MCF 10A (cell line): ENCODE results near the gene FAHD1. TPM values are rescaled to one million over a fixed set of nuclear protein-coding genes. Genes with fewer than 3 reads are reported as not detected.

Source experiments
- BruUV-seq: library from RNA; stranded (reverse); fragments of 400-500 nt; replicated peaks from 2 replicates; lab custom pipeline; 2021; lab: Mats Ljungman, UMichigan
- CTCF ChIA-PET: fragments of 300-600 bp; sonication (Branson Sonifier 250); formaldehyde crosslinking; extraction: SDS; loops from one replicate; lab custom pipeline; 2021; ENCODE audit warnings: antibody characterized with exemption, inconsistent platforms; lab: Yijun Ruan, JAX
- POLR2A ChIA-PET: fragments of 300-600, 350-650 bp; sonication (Branson Sonifier 250); formaldehyde crosslinking; extraction: SDS; loops from one replicate; lab custom pipeline; 2020; ENCODE audit warnings: antibody characterized with exemption, inconsistent platforms; lab: Yijun Ruan, JAX
- DNase-seq: peaks from one replicate; pipeline ENCODE4 v3.0.0-alpha.2; 2018; ENCODE audit not compliant: unreplicated experiment
- H3K27ac Mint-ChIP-seq: one replicate; pipeline ENCODE4 v1.8.0; 2022; ENCODE audit warnings: mild to moderate bottlenecking, low read depth, mixed read lengths; ENCODE audit not compliant: unreplicated experiment
- H3K27me3 Mint-ChIP-seq: one replicate; pipeline ENCODE4 v1.8.0; 2022; ENCODE audit warnings: mixed read lengths; ENCODE audit not compliant: insufficient read depth, unreplicated experiment
- H3K36me3 Mint-ChIP-seq: one replicate; pipeline ENCODE4 v1.8.0; 2022; ENCODE audit warnings: mild to moderate bottlenecking, moderate library complexity, mixed read lengths; ENCODE audit not compliant: insufficient read depth, unreplicated experiment
- H3K4me1 Mint-ChIP-seq: one replicate; pipeline ENCODE4 v1.8.0; 2022; ENCODE audit warnings: mixed read lengths; ENCODE audit not compliant: insufficient read depth, unreplicated experiment
- H3K4me3 Mint-ChIP-seq: one replicate; pipeline ENCODE4 v1.8.0; 2022; ENCODE audit warnings: mild to moderate bottlenecking, moderate library complexity, mixed read lengths; ENCODE audit not compliant: unreplicated experiment
- H3K9me3 Mint-ChIP-seq: one replicate; pipeline ENCODE4 v1.8.0; 2022; ENCODE audit warnings: mixed read lengths; ENCODE audit not compliant: unreplicated experiment
- intact Hi-C: fragments of 100-400 bp; cut with micrococcal nuclease; formaldehyde crosslinking; loops from 2 replicates; pipeline ENCODE4 v1.14.1; 2022
- total RNA-seq: library from RNA; stranded (reverse); gene quantifications from 2 replicates; pipeline ENCODE4 v1.2.3, GENCODE V29; 2022
- TF ChIP-seq, protein P1 (sequence below): fragments of 200-600 bp; IDR thresholded peaks from one replicate; pipeline ENCODE4 v1.8.0; 2022; ENCODE audit warnings: antibody characterized with exemption, mild to moderate bottlenecking; ENCODE audit not compliant: unreplicated experiment

FAHD1 gene
- total RNA-seq, 1 experiment from 2014 or later = 21.4 TPM

DNA sequence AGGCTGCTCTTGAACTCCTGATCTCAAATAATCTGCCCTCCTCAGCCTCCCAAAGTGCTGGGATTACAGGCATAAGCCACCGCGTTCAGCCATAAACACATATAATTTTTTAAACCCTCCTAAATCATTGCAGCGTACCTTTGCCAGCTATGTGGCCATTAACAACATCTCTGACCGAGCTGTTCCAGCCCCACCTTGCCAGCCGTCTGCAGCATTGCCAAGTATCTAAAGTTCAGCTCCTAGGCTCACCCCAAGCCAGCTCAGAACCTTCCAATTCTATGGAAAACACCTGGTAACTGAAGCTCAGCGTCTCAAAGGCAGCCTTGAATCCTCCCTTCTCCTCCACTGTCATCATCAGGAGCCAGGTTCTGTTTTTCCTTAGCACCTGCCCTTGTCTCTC lies 50.1 kb downstream of the FAHD1 start:
- H3K27me3 Mint-ChIP-seq = no peaks in the 10 kb centered on the region
- TF ChIP-seq, protein P1, sequence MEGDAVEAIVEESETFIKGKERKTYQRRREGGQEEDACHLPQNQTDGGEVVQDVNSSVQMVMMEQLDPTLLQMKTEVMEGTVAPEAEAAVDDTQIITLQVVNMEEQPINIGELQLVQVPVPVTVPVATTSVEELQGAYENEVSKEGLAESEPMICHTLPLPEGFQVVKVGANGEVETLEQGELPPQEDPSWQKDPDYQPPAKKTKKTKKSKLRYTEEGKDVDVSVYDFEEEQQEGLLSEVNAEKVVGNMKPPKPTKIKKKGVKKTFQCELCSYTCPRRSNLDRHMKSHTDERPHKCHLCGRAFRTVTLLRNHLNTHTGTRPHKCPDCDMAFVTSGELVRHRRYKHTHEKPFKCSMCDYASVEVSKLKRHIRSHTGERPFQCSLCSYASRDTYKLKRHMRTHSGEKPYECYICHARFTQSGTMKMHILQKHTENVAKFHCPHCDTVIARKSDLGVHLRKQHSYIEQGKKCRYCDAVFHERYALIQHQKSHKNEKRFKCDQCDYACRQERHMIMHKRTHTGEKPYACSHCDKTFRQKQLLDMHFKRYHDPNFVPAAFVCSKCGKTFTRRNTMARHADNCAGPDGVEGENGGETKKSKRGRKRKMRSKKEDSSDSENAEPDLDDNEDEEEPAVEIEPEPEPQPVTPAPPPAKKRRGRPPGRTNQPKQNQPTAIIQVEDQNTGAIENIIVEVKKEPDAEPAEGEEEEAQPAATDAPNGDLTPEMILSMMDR = no peak
- intact Hi-C loops = no loop called here
- no peak overlapping the region for H3K27ac Mint-ChIP-seq
- H3K4me3 Mint-ChIP-seq = no peak overlapping the region
- no TSS peak for BruUV-seq
- no peaks in the 10 kb centered on the region for H3K36me3 Mint-ChIP-seq
- ChIA-PET POLR2A (no interaction called here), CTCF (interaction anchor here (0.6 to 1.5 kb wide), 2 partner anchors 14 to 22 kb away, joined by 3 read pairs; no protein-coding TSS in a partner anchor)
- no peaks in the 10 kb centered on the region for H3K9me3 Mint-ChIP-seq
- H3K4me1 Mint-ChIP-seq = no peaks in the 10 kb centered on the region
- no peak for DNase-seq

DNA sequence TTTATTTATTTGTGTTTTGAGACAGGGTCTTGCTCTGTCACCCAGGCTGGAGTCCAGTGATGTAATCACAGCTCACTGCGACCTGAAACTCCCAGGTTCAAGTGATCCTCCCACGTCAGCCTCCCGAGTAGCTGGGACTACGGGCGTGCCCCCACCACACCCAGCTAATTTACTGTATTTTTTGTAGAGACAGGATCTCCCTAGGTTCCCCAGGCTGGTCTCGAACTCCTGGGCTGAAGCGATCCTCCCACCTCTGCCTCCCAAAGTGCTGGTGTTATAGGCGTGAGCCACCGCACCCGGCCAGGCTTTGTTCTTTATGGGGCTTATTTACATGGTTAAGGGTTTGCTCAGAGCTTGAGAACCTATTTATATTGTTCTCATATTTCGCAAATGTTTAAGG lies 50.8 kb downstream of the FAHD1 start:
- intact Hi-C loops = no loop called here
- POLR2A ChIA-PET = interaction anchor here (0.6 kb wide), 1 partner anchor 87 kb away, joined by 3 read pairs; no protein-coding TSS in a partner anchor
- H3K27me3 Mint-ChIP-seq = no peaks in the 10 kb centered on the region
- CTCF ChIA-PET = interaction anchor here (1.0 to 1.5 kb wide), 2 partner anchors 15 to 49 kb away, joined by 3 read pairs; no protein-coding TSS in a partner anchor
- no TSS peak for BruUV-seq
- H3K9me3 Mint-ChIP-seq = no peaks in the 10 kb centered on the region
- TF ChIP-seq, protein P1 = no peak
- H3K27ac Mint-ChIP-seq = no peak overlapping the region
- no peaks in the 10 kb centered on the region for H3K36me3 Mint-ChIP-seq
- H3K4me1 Mint-ChIP-seq = no peaks in the 10 kb centered on the region
- H3K4me3 Mint-ChIP-seq = no peak overlapping the region
- DNase-seq = no peak

DNA sequence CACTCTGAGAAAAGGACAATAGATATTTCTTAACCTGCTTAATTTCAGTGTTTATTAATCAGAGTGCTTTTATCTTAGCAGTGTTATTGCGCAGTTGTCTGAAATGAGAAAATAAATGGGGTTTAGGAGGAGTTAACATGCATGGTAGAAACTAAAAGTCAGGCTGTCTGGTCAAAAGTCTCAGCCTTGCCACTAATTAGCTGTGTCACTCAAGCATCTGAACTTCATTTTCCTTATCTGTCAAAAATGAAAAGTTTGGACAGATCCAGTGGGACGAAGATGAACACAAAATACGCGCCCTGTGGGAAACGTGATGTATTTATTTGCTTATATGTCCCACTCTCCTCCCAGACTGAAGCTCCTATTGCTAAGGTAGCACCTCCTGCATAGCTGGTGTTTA lies 51.2 kb downstream of the FAHD1 start:
- POLR2A ChIA-PET = interaction anchor here (0.6 to 0.8 kb wide), 2 partner anchors 22 to 87 kb away, joined by 3 read pairs; no protein-coding TSS in a partner anchor
- Mint-ChIP-seq H3K4me1 (no peaks in the 10 kb centered on the region), H3K36me3 (no peaks in the 10 kb centered on the region), H3K4me3 (no peak overlapping the region), H3K27me3 (no peaks in the 10 kb centered on the region), H3K9me3 (no peaks in the 10 kb centered on the region), H3K27ac (no peak overlapping the region)
- CTCF ChIA-PET = interaction anchor here (0.8 to 1.0 kb wide), 2 partner anchors 15 to 49 kb away, joined by 3 read pairs; no protein-coding TSS in a partner anchor
- no TSS peak for BruUV-seq
- DNase-seq = no peak
- TF ChIP-seq, protein P1 = no peak
- intact Hi-C loops = no loop called here

Other genes with a start within 250 kb of the FAHD1 start
- gene IFT140, start 215.1 kb upstream of the FAHD1 start, total RNA-seq = 18.6 and 19.7 TPM in 2 replicates
- 21.8 and 26.3 TPM in 2 replicates for gene CRAMP1, start 214.8 kb upstream of the FAHD1 start, total RNA-seq
- 111 and 131 TPM in 2 replicates for gene JPT2, start 148.9 kb upstream of the FAHD1 start, total RNA-seq
- 77.4 and 86.6 TPM in 2 replicates for gene MAPK8IP3, start 121.0 kb upstream of the FAHD1 start, total RNA-seq
- gene NME3, start 55.7 kb upstream of the FAHD1 start, total RNA-seq = 44.0 and 44.8 TPM in 2 replicates
- gene EME2, start 54.4 kb upstream of the FAHD1 start, total RNA-seq = 20.6 TPM in 2 replicates
- 82.2 and 102 TPM in 2 replicates for gene MRPS34, start 54.1 kb upstream of the FAHD1 start, total RNA-seq
- gene SPSB3, start 44.6 kb upstream of the FAHD1 start, total RNA-seq = 21.6 and 22.2 TPM in 2 replicates
- 71.3 and 73.9 TPM in 2 replicates for gene NUBP2, start 44.2 kb upstream of the FAHD1 start, total RNA-seq
- gene IGFALS, start 33.5 kb upstream of the FAHD1 start, total RNA-seq = not detected in 2 replicates
- 44.5 and 69.8 TPM in 2 replicates for gene HAGH, start 381 bp upstream of the FAHD1 start, total RNA-seq
- gene MEIOB, start 45.0 kb downstream of the FAHD1 start, total RNA-seq = not detected in 2 replicates
- gene HS3ST6, start 91.2 kb downstream of the FAHD1 start, total RNA-seq = not detected in 2 replicates
- gene MSRB1, start 116.0 kb downstream of the FAHD1 start, total RNA-seq = 5.8 and 7.4 TPM in 2 replicates
- gene RPL3L, start 127.5 kb downstream of the FAHD1 start, total RNA-seq = not detected in 2 replicates
- gene NDUFB10, start 132.3 kb downstream of the FAHD1 start, total RNA-seq = 202 TPM in 2 replicates
- 4,760 and 4,836 TPM in 2 replicates for gene RPS2, start 137.6 kb downstream of the FAHD1 start, total RNA-seq
- gene RNF151, start 139.7 kb downstream of the FAHD1 start, total RNA-seq = 0.39 TPM in 1 of 2 replicates, not detected in the other
- gene TBL3, start 144.8 kb downstream of the FAHD1 start, total RNA-seq = 25.8 and 26.8 TPM in 2 replicates
- 1.1 TPM in 1 of 2 replicates, not detected in the other for gene NOXO1, start 154.3 kb downstream of the FAHD1 start, total RNA-seq
- 34.6 and 40.8 TPM in 2 replicates for gene GFER, start 157.0 kb downstream of the FAHD1 start, total RNA-seq
- gene SYNGR3, start 162.8 kb downstream of the FAHD1 start, total RNA-seq = 0.68 and 1.1 TPM in 2 replicates
- gene ZNF598, start 182.6 kb downstream of the FAHD1 start, total RNA-seq = 177 and 252 TPM in 2 replicates
- gene NPW, start 192.6 kb downstream of the FAHD1 start, total RNA-seq = 4.9 and 7.7 TPM in 2 replicates
- 8.5 and 14.5 TPM in 2 replicates for gene NHERF2, start 199.7 kb downstream of the FAHD1 start, total RNA-seq
- gene NTHL1, start 220.6 kb downstream of the FAHD1 start, total RNA-seq = 16.4 and 17.7 TPM in 2 replicates
- gene TSC2, start 220.8 kb downstream of the FAHD1 start, total RNA-seq = 99.8 and 136 TPM in 2 replicates